GM20431 (cell line): Measurements from ENCODE around the gene FIBCD1.

Experiments
- in situ Hi-C: fragments of 300-500 bp; cut with MseI, MboI; formaldehyde crosslinking; loops from one replicate; pipeline ENCODE4 v1.15.0; 2020; ENCODE audit warnings: low sequenced_read_pairs; ENCODE audit not compliant: unreplicated experiment

FIBCD1 gene

GRCh38 chr9:130939405-130940026 lies 469 bp upstream of the FIBCD1 start:
- in situ Hi-C loops = no loop called here

DNA sequence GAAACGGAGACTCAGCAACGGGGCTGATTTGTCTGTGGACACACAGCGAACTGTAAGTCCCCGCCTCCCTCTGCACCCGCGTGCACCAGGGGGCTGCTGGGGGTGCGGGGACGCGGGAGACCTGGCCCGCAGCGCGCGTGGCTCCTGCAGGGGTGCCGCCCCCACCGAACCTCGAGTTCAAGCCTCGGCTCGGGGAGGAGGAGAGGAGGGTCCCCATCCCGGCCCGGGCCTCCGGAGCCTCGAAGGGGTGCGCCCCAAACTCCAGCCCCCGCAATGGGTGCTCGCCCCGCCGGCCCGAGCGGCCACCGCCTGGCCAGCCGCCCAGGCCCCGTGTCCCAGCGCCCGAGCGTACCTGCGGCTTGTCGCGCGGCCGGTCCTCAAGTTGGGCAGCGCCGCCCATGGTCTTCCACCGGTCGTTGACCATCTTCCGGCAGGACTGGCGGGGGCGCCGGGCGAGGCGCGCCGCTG lies 829 bp downstream of the FIBCD1 start:
- in situ Hi-C loops = no loop called here

DNA sequence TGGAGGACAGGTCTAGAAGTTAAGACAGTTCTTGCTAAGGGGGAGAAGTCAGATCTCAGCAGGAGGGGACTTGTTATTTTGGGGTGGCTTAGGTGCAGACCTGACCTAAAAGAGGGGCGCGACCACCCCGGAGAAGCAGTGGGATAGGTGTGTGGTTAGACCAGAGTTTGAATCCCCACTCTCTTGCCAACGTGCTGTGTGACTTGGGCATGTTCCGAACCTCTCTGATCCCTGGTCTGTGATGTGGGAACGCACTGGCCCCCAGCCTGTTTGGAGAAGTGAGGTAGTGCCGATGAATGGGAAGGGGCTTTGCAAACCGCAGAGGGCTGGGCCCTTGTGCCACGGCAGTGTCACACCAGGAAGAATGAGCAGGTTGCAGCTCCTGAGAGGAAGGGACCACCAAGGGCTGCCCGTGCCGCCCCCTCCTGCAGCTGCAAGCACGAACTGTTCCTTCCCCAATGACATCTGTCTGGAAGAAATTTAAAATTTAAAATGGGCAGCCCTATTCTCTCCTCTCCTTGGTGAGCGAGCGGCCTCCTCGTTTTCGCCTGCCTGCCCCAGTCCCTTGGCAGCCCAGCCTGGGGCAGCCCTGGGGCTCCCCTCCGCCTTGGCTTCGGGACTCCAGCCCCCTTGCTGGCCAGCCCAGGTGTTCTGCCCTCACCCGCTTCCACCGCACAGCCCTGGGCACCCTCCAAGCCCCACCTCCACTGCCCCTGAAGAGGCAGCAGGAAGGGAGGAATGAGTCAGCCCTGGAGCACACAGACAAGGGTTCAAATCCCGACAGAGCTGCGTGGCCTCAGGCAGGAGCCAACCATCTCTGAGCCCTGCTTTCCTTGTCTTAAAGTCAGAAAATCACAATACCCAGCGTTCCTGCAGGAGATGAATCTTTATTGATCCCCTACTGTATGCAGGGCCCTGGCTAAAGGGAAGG lies 1.6 kb downstream of the FIBCD1 start:
- in situ Hi-C loops = no loop called here

GRCh38 chr9:130936285-130937117 lies 2.5 kb downstream of the FIBCD1 start:
- in situ Hi-C loops = no loop called here

GRCh38 chr9:130935648-130936271 lies 3.3 kb downstream of the FIBCD1 start:
- in situ Hi-C loops = no loop called here

GRCh38 chr9:130934702-130935647 lies 4.1 kb downstream of the FIBCD1 start:
- in situ Hi-C loops = no loop called here

- in situ Hi-C loops = no loop called here
These were observed 4.8 kb downstream of the FIBCD1 start for GRCh38 chr9:130934246-130934645.

DNA sequence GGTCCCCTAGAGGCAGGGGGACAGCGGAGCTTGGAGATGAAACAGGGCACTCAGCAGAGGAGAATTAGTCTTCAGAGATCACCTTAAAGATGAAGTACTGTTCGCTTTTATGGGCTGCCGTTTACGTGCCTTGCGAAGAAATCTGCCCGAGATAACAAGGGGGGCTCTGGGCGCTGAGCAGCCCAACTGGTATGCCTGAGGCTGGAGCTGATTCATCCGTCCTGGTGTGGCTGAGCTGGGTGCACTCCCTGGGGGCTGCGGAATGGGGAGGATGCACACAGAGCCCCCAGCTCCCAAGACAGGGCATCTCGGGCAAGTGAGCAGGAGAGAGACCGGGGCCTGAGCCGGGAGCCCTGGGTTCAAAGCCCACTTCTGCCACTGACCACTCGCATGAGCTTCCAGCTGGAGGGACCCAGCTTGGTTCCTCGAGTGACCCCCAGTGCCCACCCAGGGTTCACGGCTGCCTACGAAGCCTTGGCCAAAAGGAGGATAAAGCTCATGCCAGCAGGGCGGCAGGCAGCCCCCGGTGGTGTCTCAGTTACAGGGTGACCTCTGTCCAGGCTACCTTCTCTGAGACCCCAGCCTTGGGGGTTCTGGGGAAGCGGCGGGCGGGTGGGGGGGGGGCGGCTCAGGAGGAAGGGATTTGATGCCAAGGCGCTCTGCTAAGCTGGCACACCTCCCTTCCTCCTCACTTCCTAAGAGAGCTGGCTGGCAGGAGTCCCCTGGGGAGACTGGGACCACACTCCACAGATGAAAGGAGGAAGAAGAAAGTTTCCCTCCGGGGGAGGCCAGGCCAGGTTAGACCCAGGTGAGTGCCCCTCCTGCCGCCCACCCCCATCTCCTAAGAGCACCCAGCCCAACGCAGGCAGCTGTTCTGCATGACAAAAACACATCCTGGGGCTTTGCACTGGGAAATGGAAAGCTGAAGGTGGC lies 5.7 kb downstream of the FIBCD1 start:
- in situ Hi-C loops = no loop called here

GRCh38 chr9:130932255-130933079 lies 6.6 kb downstream of the FIBCD1 start:
- in situ Hi-C loops = no loop called here

DNA sequence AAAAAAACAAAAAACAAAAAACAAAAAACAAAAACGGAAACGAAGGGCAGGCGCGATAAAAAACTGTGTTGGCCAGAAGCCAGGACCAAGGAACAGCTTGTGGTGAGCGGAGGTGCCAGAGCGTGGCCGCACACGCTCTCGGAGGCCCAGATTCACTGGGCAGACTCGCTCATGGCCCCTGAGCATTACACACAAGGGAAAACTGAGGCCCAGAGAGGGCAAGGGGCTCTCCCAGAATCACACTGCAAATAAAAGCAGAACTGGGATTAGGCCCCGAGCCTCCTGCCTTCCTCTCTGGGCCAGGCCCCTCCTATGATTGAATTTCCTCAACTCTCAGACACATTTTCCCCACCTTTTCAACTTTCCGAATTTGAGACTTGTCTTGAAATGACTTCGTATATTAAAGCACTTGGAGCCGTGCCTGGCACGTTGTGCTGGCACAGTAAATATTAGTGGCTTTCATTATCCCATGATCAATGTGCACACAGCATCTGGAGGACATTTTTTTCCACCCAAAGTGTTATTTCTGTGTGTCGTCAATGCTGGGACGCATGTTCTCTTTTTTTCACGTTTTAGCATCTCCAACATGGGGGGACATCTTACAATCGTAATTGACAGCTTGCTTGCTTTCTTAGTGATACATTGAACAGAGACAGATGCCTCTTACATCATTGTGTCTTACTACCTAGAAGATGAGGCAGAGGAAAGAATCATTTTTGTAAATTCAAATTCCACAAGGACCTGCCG lies 7.4 kb downstream of the FIBCD1 start:
- in situ Hi-C loops = no loop called here

DNA sequence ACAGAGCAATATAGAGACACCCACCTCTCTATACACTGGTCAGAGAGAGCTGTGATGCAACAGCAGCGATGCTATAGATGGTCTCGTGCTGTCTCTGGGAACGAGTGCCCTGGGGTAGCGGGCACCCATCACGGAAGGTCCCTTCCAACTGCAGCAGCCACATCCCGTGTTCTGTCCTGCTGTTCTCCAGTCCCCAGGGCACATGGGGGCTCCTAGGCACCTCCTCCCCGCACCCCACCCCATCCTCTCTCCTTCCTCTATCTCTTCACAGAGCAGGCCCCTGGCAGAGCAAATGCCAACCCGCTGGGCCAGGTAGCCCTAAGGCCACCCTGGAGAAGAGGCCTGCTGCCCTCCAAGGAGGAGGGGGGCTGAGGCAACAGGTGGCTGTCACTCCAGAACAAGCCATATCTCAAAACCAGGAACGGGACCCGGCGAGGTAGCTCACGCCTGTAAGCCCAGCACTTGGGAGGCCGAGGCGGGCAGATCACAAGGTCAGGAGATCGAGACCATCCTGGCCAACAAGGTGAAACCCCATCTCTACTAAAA lies 8.2 kb downstream of the FIBCD1 start:
- in situ Hi-C loops = no loop called here

DNA sequence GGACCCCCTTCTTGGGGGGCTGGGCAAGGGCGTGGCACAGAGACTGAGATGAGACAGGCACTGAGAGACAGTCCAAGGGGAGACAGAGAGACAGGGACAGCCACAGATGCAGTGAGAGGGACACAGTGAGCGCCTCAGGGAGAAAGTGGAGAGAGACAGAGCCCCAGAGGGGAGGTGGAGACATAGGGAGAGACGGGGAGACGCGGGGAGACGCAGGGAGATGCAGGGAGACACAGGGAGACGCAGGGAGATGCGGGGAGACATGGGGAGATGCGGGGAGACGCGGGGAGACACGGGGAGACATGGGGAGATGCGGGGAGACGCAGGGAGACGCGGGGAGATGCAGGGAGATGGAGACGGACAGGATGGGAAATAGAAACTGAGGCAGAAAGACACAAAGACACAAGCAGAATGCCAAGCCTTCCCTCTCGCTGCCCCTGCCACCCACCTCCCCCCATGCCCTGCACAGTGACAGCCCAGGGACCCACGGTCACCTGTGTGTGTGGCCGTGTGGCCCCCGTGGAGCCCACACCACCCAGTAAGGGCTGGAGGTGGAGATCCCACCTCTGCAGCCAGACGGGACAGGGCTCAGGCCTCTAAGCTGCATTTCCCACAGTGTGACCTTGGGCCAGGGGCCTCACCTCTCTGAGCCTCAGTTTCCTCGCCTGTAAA lies 8.8 kb downstream of the FIBCD1 start:
- in situ Hi-C loops = no loop called here

DNA sequence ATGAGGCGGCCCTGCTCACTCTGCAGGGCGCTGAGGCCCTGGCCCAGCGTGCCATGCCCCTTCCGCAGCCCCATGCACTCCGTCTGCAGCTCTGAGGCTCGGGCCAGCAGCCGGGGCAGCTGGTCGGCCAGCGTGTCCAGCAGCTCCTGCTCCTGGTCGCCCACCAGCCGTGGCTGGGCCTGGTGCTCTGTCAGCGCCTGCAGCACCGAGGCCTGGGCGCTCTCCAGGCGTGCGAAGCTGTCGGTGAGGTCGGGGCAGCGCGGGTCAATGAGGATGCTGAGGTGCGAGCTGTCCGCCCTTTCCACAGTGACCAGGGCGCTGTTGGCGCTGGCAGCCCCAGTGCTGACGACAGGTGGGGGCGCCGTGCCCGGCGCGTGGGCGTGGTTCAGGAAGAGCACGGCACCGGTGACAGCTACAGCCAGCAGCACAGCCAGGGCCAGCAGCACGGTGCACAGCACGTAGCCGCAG lies 9.4 kb downstream of the FIBCD1 start:
- in situ Hi-C loops = no loop called here

DNA sequence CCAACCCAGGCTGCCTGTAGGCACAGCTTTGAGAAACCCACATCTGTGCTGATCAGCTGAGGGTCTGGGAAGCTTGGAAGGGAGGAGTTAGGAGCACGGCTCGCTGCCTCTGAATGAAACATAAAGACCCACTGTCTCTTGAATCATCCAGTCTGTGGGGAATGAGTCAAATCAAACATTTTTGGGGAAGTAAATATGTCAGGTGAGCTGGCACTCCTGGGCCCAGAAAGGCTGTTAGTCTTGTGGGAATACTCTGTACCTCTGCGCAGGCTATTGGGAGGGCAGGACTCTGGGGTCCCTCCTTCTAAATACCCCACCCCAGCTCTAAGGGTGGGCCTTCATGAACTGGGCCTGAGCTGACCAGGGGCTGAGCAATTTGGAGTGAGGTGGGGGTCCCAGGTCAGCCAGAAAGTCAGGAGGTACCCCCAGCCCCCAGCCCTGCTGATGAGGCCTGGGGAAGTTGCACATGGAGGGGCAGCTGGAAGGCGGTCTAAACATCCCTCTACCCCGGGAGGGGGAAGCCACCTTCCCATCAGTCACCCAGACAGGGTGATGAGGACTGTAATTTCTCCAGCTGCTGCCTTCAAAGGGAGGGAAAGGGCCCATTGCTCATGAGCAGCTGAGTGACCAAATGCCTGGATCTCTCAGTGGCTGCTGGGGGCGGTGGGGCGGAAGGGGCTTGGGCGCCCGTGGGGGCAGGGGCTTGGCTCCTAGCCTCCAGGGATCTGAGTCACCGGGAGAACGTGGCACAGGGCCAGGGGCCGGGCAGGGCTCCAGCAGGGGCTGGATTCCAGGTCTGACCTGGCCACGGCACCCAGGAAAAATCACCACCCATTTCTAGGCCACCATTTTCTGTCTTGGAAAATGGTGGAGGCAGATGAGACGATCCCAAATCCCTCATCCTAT lies 10.8 kb downstream of the FIBCD1 start:
- in situ Hi-C loops = no loop called here

DNA sequence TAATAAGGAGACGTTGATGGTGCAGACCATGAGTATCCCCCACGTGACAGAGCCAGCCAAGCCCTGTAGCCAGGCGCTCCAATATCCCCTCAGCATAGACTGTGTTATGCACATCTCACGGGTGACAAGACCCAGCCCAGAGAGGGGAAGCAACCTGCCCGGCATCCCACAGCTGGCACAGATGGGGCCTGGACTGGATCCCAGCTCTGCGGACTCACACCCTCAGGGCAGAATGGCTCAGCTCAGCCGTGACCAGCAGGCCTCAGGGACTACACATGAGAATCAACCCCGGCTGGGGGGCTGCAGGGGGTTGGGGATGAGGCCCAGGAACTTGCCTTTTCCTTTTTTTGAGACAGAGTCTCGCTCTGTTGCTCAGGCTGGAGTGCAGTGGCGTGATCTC lies 11.7 kb downstream of the FIBCD1 start:
- in situ Hi-C loops = no loop called here
